GM19395 (cell line): Measurements from ENCODE around the gene IPO5.

Source experiments
- ATAC-seq: cut with Tn5 transposase; IDR thresholded peaks from one replicate; pipeline ENCODE4 v1.9.1; 2021; ENCODE audit warnings: mild to moderate bottlenecking, moderate library complexity; ENCODE audit not compliant: unreplicated experiment

The IPO5 gene

DNA sequence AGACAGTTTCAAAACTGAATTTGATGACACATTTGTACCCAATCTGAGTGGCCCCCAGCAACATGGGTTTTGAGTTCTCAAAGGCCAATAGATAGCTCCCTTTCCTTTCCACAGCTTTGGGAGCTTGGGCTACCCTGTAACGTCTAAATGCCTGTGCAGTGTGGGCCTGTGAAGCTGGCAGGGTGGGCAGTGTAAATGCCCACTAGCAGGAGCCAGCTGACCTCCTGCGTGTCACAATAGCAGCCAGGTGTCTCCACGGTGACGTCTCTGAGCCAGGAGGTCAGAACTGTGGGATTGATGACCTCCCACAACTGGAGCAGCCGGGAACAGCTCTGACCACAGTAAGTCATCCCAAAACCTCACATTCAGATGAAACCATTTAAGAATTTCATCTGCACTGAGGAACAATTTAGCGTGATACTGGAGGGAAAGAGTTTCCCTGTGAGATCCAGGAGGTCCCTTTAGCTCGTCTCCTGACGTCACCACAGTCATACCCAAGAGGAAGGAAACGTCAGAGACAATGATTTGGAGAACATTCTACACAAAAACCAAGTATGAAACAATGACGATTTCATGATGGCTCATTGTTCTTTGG, at the start of gene IPO5:
Gene IPO5 (plus strand): TSS at position 300 of the 595 bp plus-strand sequence. CDS start 23,022 bp downstream, outside the sequence.
- no peak for ATAC-seq

GRCh38 chr13:97904059-97904458, 49.4 kb upstream of the IPO5 start:
- ATAC-seq: no peak

DNA sequence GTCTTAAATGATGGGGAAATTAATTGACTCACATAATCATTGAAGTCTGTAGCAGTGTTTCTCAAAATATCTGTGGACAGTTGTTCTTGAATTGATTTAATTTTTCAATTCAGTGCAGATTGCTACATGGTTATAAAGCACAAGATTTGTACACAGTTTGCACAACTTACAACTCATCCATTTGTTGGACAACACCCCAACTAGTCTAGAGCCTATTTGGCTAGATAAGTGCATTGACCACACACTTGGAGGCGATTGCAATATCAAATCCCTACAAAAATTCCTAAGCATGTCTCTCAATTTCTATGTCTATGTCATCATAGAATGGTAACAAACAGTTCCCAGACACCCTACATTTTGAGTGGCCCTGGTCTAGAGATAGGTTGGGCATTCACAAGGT, 48.0 kb upstream of the IPO5 start:
- ATAC-seq: no peak

GRCh38 chr13:97911311-97912138, 42.0 kb upstream of the IPO5 start:
- ATAC-seq: no peak

DNA sequence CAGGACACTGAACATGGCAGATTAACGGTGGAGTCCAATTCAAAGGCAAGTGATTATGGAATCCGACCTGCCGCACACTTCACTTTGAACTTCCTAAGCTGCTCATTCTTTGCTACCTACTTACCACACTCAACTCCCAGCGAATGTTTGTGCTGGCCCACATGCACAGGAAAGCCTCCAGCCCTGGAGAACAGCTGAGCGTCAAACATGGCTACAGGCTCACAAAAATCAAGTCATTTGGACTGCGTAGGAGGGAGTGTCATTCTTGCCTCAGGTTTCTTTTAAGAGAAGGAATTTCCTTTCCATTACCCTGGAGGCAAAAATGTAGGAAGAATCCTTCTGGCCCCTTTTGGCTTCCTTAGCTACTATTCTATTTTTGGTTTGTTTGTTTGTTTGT, 41.3 kb upstream of the IPO5 start:
- no peak for ATAC-seq

GRCh38 chr13:97913206-97913605, 40.3 kb upstream of the IPO5 start:
- no peak for ATAC-seq

DNA sequence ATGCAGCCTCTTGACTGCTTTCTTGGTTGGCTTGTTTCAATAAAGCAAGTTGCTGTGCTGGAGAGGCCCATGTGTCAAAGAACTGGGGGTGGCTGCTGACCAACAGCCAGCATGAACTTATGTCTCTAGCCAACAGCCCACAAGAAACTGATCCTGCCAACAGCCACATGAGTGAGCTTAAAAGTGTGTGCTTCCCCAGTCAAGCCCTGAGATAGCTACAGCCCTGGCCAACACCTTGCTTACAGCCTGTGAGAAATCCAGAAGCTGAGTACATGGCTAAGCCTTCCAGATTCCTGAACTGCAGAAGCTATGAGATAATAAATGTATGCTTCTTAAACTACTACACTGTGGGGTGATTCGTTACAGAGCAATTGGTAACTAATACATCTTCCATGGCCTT, 38.9 kb upstream of the IPO5 start:
- ATAC-seq: no peak

GRCh38 chr13:97921176-97921816, 32.2 kb upstream of the IPO5 start:
- ATAC-seq: no peak

- no peak for ATAC-seq
These were observed 25.2 kb upstream of the IPO5 start for GRCh38 chr13:97928301-97928700.

DNA sequence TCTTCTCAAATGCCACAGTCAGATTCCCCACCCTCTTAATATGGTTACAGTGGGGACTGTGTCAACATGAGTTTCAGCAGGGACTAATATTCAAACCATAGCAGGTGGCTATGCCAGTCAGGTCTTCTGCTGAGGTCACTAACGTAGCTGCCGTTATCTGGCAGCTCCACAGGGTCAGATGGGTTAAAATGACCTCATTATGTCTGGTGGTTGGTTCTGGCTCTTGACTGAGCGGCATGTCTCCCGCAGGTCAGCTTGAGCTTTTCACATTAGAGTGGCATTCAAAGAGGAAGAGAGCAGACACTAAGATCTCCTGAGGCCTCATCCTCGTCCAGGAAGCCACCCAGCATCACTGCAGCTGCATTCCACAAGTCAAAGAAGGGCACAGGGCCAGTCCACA, 21.4 kb upstream of the IPO5 start:
- ATAC-seq: no peak

- no peak for ATAC-seq
These were observed 20.8 kb upstream of the IPO5 start for GRCh38 chr13:97932647-97933046.

DNA sequence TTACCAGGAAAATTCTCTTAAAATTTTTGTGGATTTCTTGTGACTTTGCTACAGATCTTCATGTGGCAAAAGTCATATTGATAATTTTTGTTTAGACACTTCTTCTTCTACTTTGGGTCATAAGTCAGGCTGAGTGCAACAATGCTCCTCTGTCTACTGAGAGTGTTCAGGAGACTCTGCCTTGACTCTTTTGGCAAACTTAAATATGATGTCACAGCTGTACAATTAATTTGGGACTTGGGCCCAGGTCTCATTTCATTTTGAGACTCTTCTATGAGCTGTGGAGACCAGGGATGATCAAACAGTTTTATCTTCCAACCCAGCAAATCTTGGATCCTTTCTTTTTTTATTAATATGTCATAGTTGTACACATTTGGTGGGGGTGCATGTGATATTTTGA, 19.7 kb upstream of the IPO5 start:
- no peak for ATAC-seq

DNA sequence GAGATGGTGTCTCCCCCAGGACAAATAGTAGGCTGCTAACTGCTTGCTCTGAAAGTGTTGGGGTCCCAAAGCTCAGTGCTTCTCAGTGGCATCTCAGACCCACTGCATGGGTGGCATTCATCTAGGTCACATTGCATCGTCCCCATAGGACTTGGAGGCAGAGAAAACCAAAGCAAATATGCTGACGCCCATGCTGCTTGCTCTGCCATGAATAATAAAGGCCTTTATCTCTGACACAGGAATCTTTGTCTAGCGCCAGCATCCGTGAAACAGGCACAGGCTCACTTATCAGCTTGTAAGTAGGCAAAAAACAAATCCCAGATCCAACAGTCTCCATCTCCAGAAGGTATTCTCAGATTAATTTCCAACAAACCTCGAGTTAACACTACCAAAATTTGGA, 18.9 kb upstream of the IPO5 start:
- ATAC-seq: no peak

GRCh38 chr13:97935071-97935470, 18.4 kb upstream of the IPO5 start:
- no peak for ATAC-seq

GRCh38 chr13:97936036-97936435, 17.4 kb upstream of the IPO5 start:
- ATAC-seq: no peak

DNA sequence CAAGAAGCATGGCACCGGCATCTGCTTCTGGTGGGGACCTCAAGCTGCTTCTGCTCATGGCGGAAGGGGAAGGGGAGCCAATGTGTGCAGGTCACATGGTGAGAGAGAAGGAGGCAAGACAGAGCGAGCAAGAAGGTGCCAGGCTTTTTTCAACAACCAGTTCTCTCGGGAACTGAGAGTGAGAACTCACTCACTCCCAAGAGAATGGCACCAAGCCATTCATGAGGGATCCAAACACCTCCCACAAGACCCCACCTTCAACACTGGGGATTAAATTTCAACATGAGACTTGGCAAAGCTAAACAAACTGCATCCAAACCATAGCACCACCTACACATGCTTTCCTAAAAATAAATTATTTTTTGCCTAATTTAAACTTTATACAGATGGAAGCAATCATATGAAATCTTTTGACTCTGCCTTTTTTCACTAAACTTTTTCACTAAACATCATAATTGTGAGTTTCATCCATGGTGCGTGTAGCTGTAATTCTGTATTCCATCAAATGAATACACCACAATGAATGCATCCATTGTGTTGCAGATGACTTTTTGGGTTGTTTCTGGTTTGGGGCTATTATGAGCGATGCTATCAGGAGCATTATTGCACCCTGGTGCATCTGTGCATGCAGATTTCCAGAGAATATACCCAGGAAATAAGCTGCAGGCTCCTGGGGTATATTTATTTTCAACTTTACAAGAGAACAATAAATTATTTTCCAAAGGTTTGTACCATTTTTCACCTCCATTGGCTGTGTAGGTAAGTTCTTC, 14.6 kb upstream of the IPO5 start:
- no peak for ATAC-seq

DNA sequence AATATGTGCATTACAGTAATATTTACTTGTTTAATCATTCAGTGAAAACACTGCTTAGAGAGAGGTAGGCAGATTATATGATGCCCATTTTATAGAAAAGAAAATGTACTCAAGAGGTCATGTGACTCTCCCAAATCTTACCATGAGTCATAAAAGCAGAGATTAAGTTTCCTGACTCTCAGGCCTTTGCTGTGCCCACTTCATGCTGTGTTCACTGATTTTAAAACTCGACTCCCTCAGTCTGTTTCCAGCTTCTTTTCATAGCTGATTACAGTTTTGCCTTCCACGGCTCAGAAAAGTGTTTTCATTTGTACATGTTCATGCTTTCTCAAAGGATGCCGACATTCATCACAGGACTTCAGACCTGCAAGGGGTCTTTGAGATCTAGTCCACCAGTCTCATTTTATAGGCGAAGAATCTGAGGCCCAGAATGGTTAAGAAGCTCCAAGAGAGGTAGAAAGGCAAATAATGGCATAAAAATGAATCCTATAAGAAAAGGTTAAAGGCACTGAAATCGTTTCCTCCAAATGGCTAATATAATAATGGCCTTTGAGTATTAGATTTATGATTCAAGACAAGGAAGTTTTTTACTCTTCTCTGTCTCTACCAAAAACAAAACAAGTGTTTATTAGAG, 9.0 kb upstream of the IPO5 start:
- no peak for ATAC-seq

GRCh38 chr13:97945342-97945741, 8.1 kb upstream of the IPO5 start:
- ATAC-seq: no peak

GRCh38 chr13:97945792-97946419, 7.6 kb upstream of the IPO5 start:
- no peak for ATAC-seq

- ATAC-seq: no peak
These were observed 6.4 kb upstream of the IPO5 start for GRCh38 chr13:97946951-97947588.
